ELF-1 (cell line): ENCODE results near the gene STRBP.

ENCODE experiments used
- DNase-seq: peaks from one replicate; pipeline ENCODE4 v3.0.0-alpha.2; 2016; ENCODE audit warnings: low read depth, low spot score

STRBP gene

DNA sequence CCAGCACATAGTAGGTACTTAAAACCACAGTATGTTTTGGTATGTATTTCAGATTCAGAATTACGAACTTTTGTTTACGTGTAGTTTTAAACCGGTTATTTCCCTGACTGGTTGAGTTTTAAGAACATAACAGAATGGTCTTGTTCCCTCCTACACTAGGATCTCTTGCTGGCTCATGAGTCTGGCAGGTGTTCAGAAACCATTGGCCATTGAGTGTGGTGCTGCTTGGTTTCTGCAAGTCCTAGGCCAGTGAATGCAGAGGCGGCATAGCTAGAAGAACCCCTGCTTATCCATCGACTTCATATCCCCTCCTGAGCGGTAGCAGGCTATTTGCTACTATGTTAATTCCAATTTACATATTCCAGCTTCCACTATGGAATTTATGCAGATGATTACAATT lies 169.3 kb downstream of the STRBP start:
- DNase-seq, result no peak

DNA sequence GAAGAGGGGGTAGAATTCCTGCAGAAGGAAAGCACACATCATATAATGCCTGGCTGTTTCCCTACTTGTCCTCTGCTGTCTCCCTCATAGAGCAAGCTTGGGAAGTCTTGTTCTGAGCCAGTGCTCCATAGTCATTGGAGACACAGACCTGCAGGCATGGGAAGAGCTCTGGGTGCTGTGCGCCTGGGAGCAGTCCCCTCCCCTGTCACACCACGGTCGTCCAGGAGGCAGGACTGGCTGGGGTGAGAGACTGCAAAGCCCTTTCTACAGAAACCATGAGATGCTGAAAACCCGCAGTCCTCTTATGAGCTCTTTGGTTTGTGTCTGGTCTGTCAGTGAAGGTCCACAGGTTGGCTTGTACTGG lies 170.3 kb downstream of the STRBP start:
- DNase-seq, result peak; percentile 26

DNA sequence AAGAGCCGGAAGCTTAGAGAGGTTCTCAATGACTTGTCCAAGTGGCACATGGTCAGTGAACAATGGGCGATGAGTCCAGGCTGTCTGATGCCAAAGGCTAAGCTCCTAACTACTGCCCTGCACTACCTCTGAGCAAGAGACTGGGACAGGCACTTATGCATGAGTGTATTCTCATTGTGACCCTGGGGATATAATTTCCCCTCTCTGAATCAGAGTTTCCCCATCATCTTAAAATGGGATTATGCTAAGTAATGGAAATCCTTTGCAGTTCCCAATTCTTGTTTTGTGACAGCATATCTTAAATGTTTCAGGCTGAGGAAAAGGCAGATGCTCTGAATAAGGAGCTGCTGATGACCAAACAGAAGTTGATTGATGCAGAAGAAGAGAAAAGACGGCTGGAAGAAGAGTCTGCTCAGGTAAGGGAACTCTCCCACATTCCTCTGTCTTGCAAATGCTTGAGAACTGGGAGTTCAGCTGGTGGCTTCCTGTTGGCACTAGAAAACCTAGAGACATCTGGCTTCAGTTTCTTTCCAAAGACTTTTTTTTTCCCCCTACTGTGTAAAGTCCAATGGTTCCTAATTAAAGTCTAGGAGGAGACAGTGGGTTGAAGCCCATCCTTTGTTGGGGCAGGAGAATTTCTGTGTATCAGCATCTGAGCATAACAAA lies 170.8 kb downstream of the STRBP start:
- DNase-seq, result no peak

DNA sequence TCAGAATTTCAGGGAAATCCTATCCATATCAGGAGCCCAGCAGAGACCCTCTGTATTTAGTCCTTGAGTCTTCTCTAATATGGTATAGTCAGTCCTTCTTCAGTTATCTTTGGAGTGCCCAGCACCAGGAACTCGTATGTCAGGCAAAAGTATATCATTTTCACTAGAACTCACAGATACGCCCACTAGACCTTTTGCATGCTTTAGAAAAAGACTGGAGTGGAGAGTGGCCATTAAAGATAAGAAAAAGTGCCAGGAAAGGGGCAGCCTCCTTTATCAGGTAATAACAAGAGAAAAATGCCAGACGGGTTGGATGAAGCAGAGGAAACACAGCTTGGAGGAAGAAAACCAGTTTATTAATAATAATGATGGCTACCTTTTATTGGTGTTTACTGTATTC lies 171.4 kb downstream of the STRBP start:
- no peak for DNase-seq

DNA sequence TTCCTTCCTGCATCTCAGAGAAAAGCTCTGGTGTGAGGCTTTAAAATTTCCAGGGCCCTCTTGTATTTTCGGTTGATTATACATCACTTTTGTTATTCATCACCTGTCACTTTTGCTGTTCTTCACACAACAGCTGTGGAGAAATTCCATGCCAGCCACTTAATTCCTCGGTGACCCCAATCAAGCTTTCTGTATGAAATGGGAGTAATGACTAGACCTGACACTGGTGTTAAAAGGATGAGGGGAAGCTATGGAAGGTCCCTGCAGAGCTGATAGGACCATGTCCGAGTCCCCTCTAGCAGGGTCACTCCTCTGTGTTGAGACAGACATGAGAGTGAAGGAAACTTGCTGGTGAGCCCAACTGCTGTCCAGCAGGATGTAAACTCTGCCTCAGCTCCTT lies 175.2 kb downstream of the STRBP start:
- DNase-seq, result no peak

DNA sequence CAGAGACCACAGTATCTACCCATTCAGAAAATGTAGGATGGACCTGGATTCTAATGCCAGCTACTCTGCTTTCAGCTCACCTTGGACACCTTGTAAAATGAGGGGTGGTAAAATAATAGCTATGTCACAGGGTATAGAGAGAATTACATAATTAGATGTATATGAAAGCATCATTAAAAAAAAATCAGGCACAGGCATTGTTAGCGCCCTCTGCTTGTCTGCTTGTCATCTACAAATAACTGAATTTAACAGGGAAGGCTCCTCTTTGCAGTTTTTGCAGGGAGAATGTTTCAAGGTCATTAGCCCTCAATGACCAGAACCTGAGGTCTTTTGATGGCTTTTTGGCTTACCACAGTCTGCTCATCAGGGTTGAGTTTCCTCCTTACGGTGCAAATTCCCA lies 176.9 kb downstream of the STRBP start:
- DNase-seq, result no peak

GRCh38 chr9:123090956-123091355 lies 177.4 kb downstream of the STRBP start:
- DNase-seq, result no peak

GRCh38 chr9:123090198-123090896 lies 178.0 kb downstream of the STRBP start:
- DNase-seq, result no peak

- no peak for DNase-seq
Observed at GRCh38 chr9:123089790-123090189, 178.6 kb downstream of the STRBP start.

DNA sequence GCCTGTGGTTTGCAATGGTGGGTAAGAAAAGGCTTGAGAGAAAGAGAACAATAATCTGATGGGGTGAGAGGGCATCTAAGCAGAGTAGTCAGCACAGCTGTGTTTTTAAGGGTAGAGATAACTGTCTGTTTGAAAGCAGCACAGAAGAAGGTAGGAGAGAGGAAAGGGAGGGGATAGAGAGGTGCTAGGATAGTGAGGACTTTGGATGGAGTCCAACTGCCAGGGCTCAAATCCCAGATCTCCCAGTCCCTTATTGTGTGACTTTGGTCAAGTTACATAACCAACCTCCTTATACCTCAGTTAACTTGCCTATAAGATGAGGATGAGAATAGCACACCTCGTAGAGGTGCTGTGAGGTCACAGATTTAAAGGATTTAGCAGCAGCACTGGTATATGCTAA lies 179.3 kb downstream of the STRBP start:
- DNase-seq, result no peak

DNA sequence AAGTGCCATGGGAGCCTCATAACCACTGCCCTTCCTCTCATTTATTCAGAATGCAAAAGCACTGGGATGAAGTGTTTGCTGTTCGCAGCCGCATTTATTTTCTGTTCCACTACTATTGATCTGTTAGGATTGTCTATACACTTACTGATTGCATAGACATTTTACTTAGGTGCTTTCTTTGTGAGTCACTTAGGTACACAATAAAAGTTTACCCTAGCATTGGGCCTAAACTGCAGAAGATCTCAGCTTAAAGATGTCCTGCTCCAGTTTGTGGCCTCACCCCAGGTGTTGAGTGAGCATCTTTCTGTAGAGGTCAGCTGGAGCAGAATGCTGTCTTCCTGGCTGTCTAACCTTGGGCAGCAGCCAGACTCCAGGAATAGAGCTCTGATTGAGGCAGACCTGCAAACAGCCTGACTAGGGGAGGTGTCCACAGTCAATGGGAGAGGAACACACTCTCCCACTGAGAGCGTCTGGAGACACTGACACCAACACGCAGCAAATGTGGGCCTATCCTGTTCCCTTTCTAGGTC lies 181.0 kb downstream of the STRBP start:
- no peak for DNase-seq

DNA sequence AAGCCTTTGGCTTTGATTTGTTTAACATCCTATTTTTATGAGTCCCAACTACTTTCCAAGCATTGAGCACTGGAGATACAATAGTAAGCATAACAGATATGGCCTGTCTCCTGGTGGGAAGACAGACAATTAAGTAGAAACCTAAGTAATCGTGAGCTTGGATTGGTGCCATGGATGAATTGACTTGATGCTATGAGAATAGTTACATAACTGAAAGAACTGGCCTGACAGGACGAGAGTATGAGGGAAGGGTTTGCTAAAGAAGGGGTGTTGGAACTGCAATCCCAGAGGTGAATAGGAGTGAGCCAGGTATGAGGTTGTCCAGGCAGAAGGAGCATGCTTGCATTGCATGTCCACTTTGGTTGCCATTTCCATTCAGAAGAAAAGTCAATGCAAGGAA lies 182.5 kb downstream of the STRBP start:
- DNase-seq, result no peak

- DNase-seq, result no peak
Observed at GRCh38 chr9:123084256-123084655, 184.1 kb downstream of the STRBP start.

GRCh38 chr9:123083680-123084079 lies 184.7 kb downstream of the STRBP start:
- no peak for DNase-seq

GRCh38 chr9:123081824-123082223 lies 186.6 kb downstream of the STRBP start:
- peak; percentile 34 for DNase-seq

DNA sequence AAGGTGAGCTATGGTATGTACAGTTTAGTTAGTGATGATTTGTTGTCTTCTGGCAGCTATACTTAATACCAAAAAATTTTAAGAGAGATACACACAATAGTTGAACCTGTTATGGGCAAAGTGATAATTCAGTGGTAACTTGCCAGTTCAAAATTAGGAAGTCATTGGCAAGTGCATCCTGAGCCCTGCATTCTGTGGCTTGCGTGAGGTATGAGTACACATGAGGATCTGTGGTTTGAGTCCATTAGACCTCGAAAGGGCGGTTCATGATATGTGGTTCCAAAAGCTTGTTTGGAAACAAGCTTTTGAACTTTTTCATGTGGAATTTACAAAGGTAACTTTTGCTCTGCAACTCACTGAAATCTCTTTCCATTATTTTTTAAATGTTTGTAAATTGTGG lies 187.9 kb downstream of the STRBP start:
- DNase-seq, result no peak

GRCh38 chr9:123074628-123075027 lies 193.8 kb downstream of the STRBP start:
- no peak for DNase-seq

DNA sequence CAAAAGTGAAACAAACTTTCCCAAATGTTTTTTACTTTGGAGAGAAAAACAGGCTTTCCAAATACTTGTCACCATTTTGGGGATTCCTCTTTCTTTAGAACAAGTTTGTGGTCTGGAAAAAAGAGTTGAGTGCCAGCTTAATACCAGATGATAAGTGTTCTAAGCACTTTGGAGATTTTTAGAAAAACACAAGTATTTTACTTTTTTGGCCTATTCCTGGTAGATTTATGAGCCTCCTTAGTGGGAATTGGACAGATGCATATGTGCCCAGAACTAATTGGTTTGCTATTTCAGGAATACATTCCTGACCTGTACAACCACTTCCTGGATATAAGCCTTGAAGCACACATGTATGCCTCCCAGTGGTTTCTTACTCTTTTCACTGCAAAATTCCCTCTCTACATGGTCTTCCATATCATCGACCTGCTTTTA lies 194.4 kb downstream of the STRBP start:
- DNase-seq, result no peak

- peak; percentile 13 for DNase-seq
Observed at GRCh38 chr9:123073441-123073840, 194.9 kb downstream of the STRBP start.

DNA sequence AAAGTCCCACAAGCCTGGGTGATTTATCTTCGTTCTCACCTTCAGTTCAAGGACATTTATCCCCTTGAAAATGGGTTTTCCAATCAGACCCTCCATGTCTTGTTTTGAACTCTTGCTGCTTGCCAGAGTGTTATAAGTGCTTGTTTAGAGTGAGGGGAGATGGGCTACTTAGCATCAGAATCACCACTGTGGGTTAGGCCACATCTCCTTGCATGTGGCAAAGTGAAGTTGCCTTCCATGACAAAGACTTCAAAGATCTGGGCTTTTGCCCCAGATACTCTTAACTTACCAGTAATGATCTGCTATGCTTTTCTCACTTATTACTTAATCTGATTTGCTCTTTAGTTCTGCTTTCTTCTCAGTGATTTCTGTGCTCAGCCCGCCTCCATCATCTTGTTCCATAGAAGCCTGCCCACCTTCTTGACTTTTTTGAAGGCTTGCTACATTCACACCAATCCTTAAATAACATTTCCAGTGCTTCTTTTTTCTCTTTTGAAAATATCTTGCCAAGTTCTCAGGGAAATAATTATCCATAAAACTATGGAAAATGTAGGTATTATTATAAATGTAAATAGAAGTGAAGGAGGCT lies 195.9 kb downstream of the STRBP start:
- DNase-seq, result peak; percentile 46
